GM20000 (cell line): ENCODE data around the gene SP6.

Experiments
- DNase-seq: peaks from one replicate; pipeline ENCODE4 v3.0.0; 2012; ENCODE audit warnings: low spot score
- TF ChIP-seq, protein P1 (sequence below): IDR thresholded peaks from 2 replicates; pipeline ENCODE4 v1.5.1; 2012; ENCODE audit warnings: mild to moderate bottlenecking, control low read depth; ENCODE audit errors: extremely low read depth, missing control alignments

SP6 gene

DNA sequence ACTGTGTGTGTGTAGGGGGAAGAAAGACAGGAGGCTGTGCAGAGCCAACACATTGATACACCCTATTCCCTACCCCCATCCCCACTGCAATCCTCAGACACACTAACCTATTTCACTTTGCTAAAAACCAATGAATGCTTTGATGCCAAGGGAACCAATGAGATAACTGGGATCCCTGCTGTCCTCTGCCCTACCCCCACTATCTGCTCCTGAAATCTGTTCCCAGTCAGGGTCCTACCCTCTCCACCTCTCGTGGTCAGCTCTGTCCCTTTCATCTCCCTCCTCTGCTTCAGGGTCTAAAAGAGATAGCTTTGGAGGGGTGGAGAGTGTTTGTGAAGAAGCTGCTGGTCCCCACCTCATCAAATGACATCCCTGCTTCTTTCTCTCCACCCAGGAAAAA is 19.1 kb upstream of the SP6 start:
- TF ChIP-seq, protein P1, sequence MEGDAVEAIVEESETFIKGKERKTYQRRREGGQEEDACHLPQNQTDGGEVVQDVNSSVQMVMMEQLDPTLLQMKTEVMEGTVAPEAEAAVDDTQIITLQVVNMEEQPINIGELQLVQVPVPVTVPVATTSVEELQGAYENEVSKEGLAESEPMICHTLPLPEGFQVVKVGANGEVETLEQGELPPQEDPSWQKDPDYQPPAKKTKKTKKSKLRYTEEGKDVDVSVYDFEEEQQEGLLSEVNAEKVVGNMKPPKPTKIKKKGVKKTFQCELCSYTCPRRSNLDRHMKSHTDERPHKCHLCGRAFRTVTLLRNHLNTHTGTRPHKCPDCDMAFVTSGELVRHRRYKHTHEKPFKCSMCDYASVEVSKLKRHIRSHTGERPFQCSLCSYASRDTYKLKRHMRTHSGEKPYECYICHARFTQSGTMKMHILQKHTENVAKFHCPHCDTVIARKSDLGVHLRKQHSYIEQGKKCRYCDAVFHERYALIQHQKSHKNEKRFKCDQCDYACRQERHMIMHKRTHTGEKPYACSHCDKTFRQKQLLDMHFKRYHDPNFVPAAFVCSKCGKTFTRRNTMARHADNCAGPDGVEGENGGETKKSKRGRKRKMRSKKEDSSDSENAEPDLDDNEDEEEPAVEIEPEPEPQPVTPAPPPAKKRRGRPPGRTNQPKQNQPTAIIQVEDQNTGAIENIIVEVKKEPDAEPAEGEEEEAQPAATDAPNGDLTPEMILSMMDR = no peak

DNA sequence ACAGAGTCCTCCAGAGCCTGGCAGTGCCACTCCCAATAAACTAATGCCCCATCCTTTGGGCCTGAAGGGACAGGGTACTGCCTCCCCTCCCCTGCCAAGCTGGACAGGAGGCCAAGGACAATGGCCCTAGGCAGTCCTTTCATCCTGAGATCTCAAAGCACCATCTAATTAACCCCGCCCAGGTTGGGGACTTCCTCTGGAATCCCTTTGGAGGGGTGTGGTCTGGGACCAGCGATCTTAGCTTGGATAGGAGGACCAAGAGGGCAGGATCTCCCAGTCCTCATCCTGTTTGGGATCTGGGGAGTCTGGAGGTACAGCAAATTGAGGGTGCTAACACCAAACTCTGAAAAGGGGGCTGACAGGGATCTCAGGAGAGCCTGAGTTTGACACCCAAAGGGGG is 18.2 kb upstream of the SP6 start:
- TF ChIP-seq, protein P1 = no peak
- DNase-seq = no peak

More for the DNA sequence above, 19.1 kb upstream of the SP6 start:
- no peak for DNase-seq

DNA sequence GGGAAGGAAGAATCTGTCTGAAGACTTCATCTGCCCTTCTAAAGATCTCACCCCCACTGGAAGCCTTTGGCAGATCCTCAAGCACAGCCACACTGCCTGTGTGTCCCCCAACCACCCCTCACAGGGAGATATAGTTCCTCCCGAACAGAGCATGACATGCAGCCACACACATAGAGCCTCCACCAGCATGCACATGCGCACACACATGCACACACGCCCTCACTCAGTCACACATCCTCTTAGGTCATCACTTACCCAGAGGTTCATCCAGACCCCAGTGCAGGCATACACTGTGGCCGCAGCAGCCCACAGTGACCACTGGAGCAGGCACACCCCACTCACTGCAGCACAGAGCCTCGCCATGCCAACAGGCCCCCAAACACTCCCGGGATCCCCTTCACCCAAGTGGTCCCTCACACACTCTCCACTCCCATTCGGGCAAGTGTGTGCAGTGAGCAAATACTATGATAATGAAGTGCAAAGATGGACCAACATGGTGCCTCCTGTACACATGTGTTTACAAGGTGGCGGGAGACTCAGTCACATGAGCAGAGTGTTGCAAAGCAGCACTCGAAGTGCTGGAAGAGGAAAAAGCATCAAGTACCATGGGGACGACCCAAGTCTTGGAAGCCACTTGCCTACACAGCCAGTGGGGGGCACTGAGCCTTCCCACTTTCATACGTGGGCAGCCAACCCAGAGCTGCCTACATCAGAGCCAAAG is 17.0 kb upstream of the SP6 start:
- TF ChIP-seq, protein P1 = no peak
- DNase-seq = no peak

DNA sequence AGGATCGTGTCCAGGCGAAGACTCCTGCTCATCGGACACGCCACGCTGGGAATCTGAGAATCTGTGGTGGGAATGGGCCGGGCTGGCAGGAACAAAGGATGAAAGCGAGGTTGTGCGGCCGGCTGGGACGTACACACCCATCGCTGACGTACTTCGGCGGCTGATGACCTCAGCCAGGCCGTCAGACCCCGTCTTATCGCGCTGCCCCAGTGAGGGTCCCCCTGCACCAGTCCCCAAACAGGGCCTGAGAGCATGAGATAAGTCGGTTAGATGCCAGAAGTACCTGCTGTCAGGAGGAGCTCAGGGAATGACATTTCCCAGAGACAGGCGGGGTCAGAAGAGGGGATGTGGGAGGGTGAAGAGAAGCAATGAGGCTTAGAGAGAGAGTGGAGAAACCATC is 16.0 kb upstream of the SP6 start:
- TF ChIP-seq, protein P1 = no peak
- DNase-seq = no peak

DNA sequence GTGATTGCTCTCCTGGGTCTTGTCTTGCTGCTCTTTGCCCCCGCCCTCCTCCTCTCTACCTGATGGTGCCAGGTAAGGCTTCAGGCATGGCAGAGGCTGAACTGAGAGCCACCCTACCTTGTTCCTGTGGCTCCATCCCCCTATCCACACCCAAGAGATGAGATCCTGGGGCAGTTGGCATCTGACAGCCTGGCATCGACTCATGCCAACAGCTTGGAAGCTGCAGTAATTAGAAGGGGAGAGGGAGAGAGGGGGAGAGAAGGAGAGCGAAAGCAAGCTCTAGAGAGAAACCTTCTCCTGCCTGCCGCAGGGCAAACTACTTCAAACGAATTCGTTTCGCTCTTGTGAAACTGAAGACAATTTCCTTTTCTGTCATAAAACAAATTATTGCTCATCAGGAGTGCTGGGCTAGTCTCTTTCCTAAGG is 13.8 kb upstream of the SP6 start:
- TF ChIP-seq, protein P1 = no peak
- DNase-seq = no peak

DNA sequence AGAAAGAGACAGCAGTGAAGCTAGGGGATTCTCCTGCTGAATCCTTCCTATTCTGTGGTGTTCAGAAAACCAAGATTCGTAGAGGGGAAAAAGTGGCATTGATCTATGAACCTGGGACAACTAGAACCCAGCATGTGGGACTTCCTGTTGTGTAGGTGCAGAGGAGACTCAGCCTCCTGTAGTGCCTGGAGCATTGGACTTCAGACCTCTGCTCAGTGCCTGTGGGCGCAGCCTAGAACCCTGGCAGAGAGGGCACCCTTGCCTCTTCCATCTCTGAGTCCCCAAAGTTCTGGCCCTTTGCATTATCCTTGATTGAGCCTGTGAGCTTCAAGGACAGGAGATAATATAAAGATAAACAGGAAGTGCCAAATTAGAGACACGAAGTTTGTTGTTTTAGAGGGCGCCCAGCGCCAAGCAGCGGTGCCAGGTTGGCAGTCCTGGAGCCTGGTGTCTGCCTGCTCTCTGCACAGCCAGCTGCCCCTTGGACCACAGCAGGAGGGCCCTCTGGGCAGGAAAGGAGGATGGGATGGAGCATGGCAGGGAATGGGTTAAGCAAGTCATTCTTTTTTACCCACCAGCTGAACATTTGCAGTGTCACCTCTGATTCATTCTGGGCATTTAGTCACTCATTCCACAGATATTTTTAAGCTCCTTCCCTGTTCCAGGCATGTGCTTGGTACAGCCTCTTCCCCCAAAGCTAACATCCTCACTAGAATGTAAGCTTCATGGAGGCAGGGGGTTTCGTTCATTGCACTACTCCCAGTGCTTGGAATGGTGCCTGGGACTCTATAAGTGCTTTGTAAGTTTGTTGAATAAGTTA is 11.9 kb upstream of the SP6 start:
- TF ChIP-seq, protein P1 = no peak
- DNase-seq = no peak

DNA sequence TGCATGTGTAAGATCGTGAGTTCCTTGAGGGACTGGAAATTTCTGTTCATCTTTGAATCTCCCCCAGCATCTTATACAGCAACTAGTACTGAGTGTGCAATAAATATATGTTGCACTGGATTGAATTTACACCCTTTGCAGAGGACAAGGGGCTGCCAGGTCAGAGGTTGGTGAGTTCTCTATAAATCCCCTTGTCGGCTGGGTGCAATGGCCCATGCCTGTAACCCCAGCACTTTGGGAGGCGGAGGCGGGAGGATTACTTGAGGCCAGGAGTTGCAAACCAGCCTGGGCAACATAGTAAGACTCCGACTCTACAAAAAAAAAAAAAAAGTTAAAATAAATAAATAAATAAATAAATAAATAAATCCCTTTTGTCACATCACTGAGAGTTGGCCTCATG is 9.4 kb upstream of the SP6 start:
- DNase-seq = no peak
- TF ChIP-seq, protein P1 = no peak
